ENCODE results near the gene B3GNT4. TPM values are rescaled to one million over a fixed set of nuclear protein-coding genes. Genes with fewer than 3 reads are reported as not detected.

Gene B3GNT4
- total and polyA plus RNA-seq, 2 of the 13 experiments (the other 11 are each of a cell fraction or from before 2014, with no cell fraction given) = 0.04 to 0.21 TPM

- Histone ChIP-seq H3K79me2 (ENCODE audit: insufficient read depth, low read length) (no peaks in the 10 kb centered on the region), H3K9ac (ENCODE audit: insufficient read depth, low read depth, low read length) (no peak overlapping the region), H3K4me1 (ENCODE audit: insufficient read depth, low read length) (peaks cover 20% of the 10 kb centered on the region), H3K4me2 (ENCODE audit: low read depth, low read length) (no peak overlapping the region), H3K27ac (ENCODE audit: extremely low read length, insufficient read depth, low read length) (no peak overlapping the region), H2AFZ (ENCODE audit: low read length) (no peak overlapping the region), H4K20me1 (ENCODE audit: insufficient read depth, low read length) (0 out of 2 replicates have a peak, but pooled peaks cover 2% of the 10 kb centered on the region), H3K9me3 (ENCODE audit: low read length) (no peaks in the 10 kb centered on the region), H3K27me3 (ENCODE audit: control insufficient read depth in 1 of 2, insufficient read depth in 2 of 2, low read length in 2 of 2) (peaks cover 6 to 46% of the 10 kb centered on the region in 2 experiments), H3K4me3 (replicated peaks in 1 of 3; ENCODE audit: insufficient read depth in 1 of 3, low read depth in 2 of 3, low read length in 3 of 3) (no peak overlapping the region), H3K36me3 (replicated peaks in 1 of 2; ENCODE audit: control insufficient read depth in 1 of 2, insufficient read depth in 2 of 2, low read length in 2 of 2) (peaks cover 6 to 19% of the 10 kb centered on the region in 2 experiments)
- in situ Hi-C loops (cut with HindIII; ENCODE audit: extremely low pct_ligation_motif_present, low pct_unique_long_range_greater_than_20kb) = no loop called here
- ATAC-seq = peak; percentile 4; the same call in 2 of the 3 replicates
- no peak for DNase-seq (ENCODE audit: low spot score)
- WGBS (ENCODE audit: low lambda C conversion rate) = 66% methylated on average over 22 of the region's 23 CpGs
- TF ChIP-seq XRCC5 (optimal IDR thresholded peaks at IDR 0.05; ENCODE audit: low read length) (peak; percentile 15), AKAP8 (CRISPR knock-in tag; IDR thresholded peaks at IDR 0.05) (0 out of 2 replicates have a peak, but pooled peaks have one; percentile 16), ERF (CRISPR knock-in tag; IDR thresholded peaks at IDR 0.05) (no peak), POLR2AphosphoS2 (IDR thresholded peaks at IDR 0.05; ENCODE audit: low read depth, low read length) (peak; percentile 35; the same call in 1 of the 2 replicates), KDM2A (CRISPR knock-in tag; IDR thresholded peaks at IDR 0.05; ENCODE audit: borderline replicate concordance, low read depth) (peak; percentile 50; the same call in 1 of the 2 replicates), ZNF24 (IDR thresholded peaks at IDR 0.05) (no peak)
- TF ChIP-seq, protein P1, sequence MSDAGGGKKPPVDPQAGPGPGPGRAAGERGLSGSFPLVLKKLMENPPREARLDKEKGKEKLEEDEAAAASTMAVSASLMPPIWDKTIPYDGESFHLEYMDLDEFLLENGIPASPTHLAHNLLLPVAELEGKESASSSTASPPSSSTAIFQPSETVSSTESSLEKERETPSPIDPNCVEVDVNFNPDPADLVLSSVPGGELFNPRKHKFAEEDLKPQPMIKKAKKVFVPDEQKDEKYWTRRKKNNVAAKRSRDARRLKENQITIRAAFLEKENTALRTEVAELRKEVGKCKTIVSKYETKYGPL (CRISPR knock-in tag; IDR thresholded peaks at IDR 0.05) = no peak
- intact Hi-C loops (cut with micrococcal nuclease; ENCODE audit: unreplicated experiment) = no loop called here
- POLR2A ChIA-PET = no interaction called here
- BruUV-seq (replicated peaks) = no TSS peak
- FAIRE-seq = no peak
- CTCF ChIA-PET (ENCODE audit: low intra/inter-chr PET ratio, low total read pairs) = no interaction called here
Observed at GRCh38 chr12:122205053-122205925, 1.8 kb downstream of the B3GNT4 start.

Measured in HepG2 (cell line).